ENCODE measurements around the gene RPL29. TPM values are rescaled to one million over a fixed set of nuclear protein-coding genes. Genes with fewer than 3 reads are reported as not detected.

The RPL29 gene
- total and polyA plus RNA-seq, 2 of the 8 experiments (the other 6 are each of a cell fraction or from before 2014, with no cell fraction given): 1,467 to 2,660 TPM

GRCh38 chr3:52018319-52019000 is 22.8 kb upstream of the RPL29 start (continued):
- TF ChIP-seq RAD21 (IDR thresholded peaks at IDR 0.05 in 1 of 2, conservative IDR thresholded peaks at IDR 0.05 in 1 of 2; ENCODE audit: low read depth in 2 of 2, low read length in 2 of 2): no peak
- TF ChIP-seq SP4 (IDR thresholded peaks at IDR 0.05; ENCODE audit: low read length): no peak
- no peak for TF ChIP-seq PHF8 (conservative IDR thresholded peaks at IDR 0.05; ENCODE audit: low read depth, low read length)
- TF ChIP-seq TAF1 (IDR thresholded peaks at IDR 0.05; ENCODE audit: low read depth, low read length): no peak
- TF ChIP-seq EGR1 (IDR thresholded peaks at IDR 0.05; ENCODE audit: borderline replicate concordance, low read depth, low read length): no peak
- no peak for TF ChIP-seq EP300 (IDR thresholded peaks at IDR 0.05; ENCODE audit: borderline replicate concordance in 1 of 2, low read depth in 2 of 2, low read length in 2 of 2)
- no peak for TF ChIP-seq JUND (IDR thresholded peaks at IDR 0.05; ENCODE audit: low read length)
- TF ChIP-seq CBX5 (IDR thresholded peaks at IDR 0.05; ENCODE audit: low read depth, low read length): no peak
